Tibial nerve (tissue), 3 donors: ENCODE measurements around the gene KRT2.

Source experiments
- CTCF ChIP-seq, 5 experiments: fragments of 200-600 bp in 3 of 5; fragments of 450-650 bp in 2 of 5; sonication (generic) in 3 of 5; IDR thresholded peaks; one replicate each; pipeline ENCODE4 v1.5.1; 2016 to 2019; ENCODE audit warnings: antibody characterized with exemption in 5 of 5, mild to moderate bottlenecking in 3 of 5, moderate library complexity in 2 of 5
- POLR2A ChIP-seq, 2 donors: fragments of 450-650 bp; IDR thresholded peaks; one replicate each; pipeline ENCODE4 v1.6.1; 2017; ENCODE audit warnings: antibody characterized with exemption in 2 of 2, mild to moderate bottlenecking in 2 of 2, moderate library complexity in 2 of 2

- no peak for TF ChIP-seq CTCF (IDR thresholded peaks at IDR 0.05)
- TF ChIP-seq POLR2A (IDR thresholded peaks at IDR 0.05): no peak
Measured at GRCh38 chr12:52695039-52695438, 43.0 kb upstream of the KRT2 start.
